ENCODE data around the gene CLHC1.
"Not testable (repeated sequence)": the region's sequence is repeated elsewhere in the genome, so short reads cannot be mapped to it uniquely, and the experiment has no call there.

Gene CLHC1

GRCh38 chr2:55232084-55232862 is at the start of gene CLHC1, which contains the start of gene RPS27A:
TSS of gene CLHC1 (minus strand) at chr2:55232293. CDS start at chr2:55222411, 9,882 bp downstream.
TSS of gene RPS27A (plus strand) at chr2:55232688. CDS start at chr2:55232825, 137 bp downstream.
- DNase-seq: peak; percentile 97 to 98

GRCh38 chr2:55280851-55281546 is 48.9 kb upstream of the CLHC1 start:
- not testable (repeated sequence) for DNase-seq

GRCh38 chr2:55279859-55280424 is 47.8 kb upstream of the CLHC1 start:
- not testable (repeated sequence) for DNase-seq

- not testable (repeated sequence) for DNase-seq
Observed at GRCh38 chr2:55279214-55279835, 47.2 kb upstream of the CLHC1 start.

GRCh38 chr2:55277310-55277709 is 45.2 kb upstream of the CLHC1 start:
- DNase-seq: no peak

GRCh38 chr2:55274346-55274745 is 42.3 kb upstream of the CLHC1 start:
- not testable (repeated sequence) for DNase-seq

- DNase-seq: peak in 1 of 2 experiments; percentile 37
Observed at GRCh38 chr2:55269645-55269990, 37.5 kb upstream of the CLHC1 start.

- DNase-seq: peak; percentile 91 to 97
Observed at GRCh38 chr2:55268907-55269644, 37.0 kb upstream of the CLHC1 start, which contains the start of gene MTIF2. TSS of gene MTIF2 (minus strand) at chr2:55269231. CDS start at chr2:55263858, 5,373 bp downstream.

GRCh38 chr2:55268288-55268906 is 36.3 kb upstream of the CLHC1 start:
- peak in 1 of 2 experiments; percentile 56 for DNase-seq

- DNase-seq: not testable (repeated sequence)
Observed at GRCh38 chr2:55259586-55259985, 27.5 kb upstream of the CLHC1 start.

- no peak for DNase-seq
Observed at GRCh38 chr2:55252832-55253231, 20.7 kb upstream of the CLHC1 start.

- DNase-seq: no peak
Observed at GRCh38 chr2:55247025-55247424, 14.9 kb upstream of the CLHC1 start.

- no peak for DNase-seq
Observed at GRCh38 chr2:55245411-55245810, 13.3 kb upstream of the CLHC1 start.

GRCh38 chr2:55242617-55243016 is 10.5 kb upstream of the CLHC1 start:
- no peak for DNase-seq

GRCh38 chr2:55241582-55241981 is 9.5 kb upstream of the CLHC1 start:
- DNase-seq: not testable (repeated sequence)

- DNase-seq: no peak
Observed at GRCh38 chr2:55239656-55240222, 7.6 kb upstream of the CLHC1 start.

GRCh38 chr2:55236992-55237543 is 5.0 kb upstream of the CLHC1 start:
- DNase-seq: no peak

- no peak for DNase-seq
Observed at GRCh38 chr2:55235724-55236538, 3.8 kb upstream of the CLHC1 start.

GRCh38 chr2:55233658-55233940 is 1.5 kb upstream of the CLHC1 start:
- no peak for DNase-seq

- peak in 1 of 2 experiments; percentile 53 for DNase-seq
Observed at GRCh38 chr2:55232863-55233657, 967 bp upstream of the CLHC1 start.

Data from NCI-H526 (cell line).